ENCODE data around the gene SEL1L.
"Not testable (repeated sequence)": the region's sequence is repeated elsewhere in the genome, so short reads cannot be mapped to it uniquely, and the experiment has no call there.

SEL1L gene

DNA sequence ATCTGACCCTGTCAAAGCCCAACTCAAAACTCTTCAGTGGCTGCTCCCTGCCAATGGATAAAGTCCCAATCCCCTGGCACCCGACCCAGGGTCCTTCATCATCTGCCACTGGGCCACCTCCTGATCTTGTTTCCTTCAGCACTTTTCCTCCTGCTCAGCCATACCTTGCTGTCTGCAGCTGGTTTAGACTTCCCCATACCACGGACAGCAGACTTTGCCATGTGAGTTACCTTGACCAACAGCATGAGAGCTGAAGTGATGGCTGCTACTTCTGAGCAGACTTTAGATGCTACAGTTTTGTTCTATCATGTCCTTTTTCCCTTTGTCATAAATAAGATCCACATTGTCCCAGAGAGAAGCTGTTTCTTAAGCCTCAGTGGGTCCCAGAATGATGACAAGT lies 100.3 kb downstream of the SEL1L start:
- Histone ChIP-seq H3K27ac (ENCODE audit: low read length, poor library complexity, severe bottlenecking) (no peak overlapping the region), H2AK5ac (ENCODE audit: low read length, severe bottlenecking) (no peak overlapping the region), H2BK15ac (ENCODE audit: low read depth, poor library complexity, severe bottlenecking) (no peak overlapping the region), H3K14ac (ENCODE audit: low read length in 2 of 2) (no peak overlapping the region), H3K4me1 (ENCODE audit: control insufficient read depth, insufficient read depth, low read depth, low read length) (peaks cover 14% of the 10 kb centered on the region), H3K79me1 (replicated peaks; ENCODE audit: low read length, poor library complexity, severe bottlenecking) (no peaks in the 10 kb centered on the region), H2BK5ac (ENCODE audit: low read depth, low read length, poor library complexity, severe bottlenecking) (no peak overlapping the region), H3K4me3 (ENCODE audit: insufficient read depth in 1 of 2, low read depth in 1 of 2, low read length in 2 of 2) (no peak overlapping the region), H3K18ac (ENCODE audit: low read depth in 1 of 2, low read length in 2 of 2) (no peak overlapping the region), H2BK12ac (ENCODE audit: low read length in 2 of 2) (no peak overlapping the region), H4K91ac (ENCODE audit: low read length) (no peak overlapping the region), H2AFZ (ENCODE audit: low read depth, low read length) (no peak overlapping the region), H3K27me3 (ENCODE audit: control insufficient read depth in 1 of 2, insufficient read depth in 1 of 2, low read length in 2 of 2) (peaks cover 16 to 57% of the 10 kb centered on the region in 2 experiments), H2BK120ac (ENCODE audit: low read depth, low read length) (no peak overlapping the region), H3K36me3 (ENCODE audit: control insufficient read depth in 1 of 2, insufficient read depth in 2 of 2, low read depth in 1 of 2, low read length in 2 of 2) (no peaks in the 10 kb centered on the region), H3K4me2 (ENCODE audit: low read length, poor library complexity, severe bottlenecking) (no peak overlapping the region), H3K23ac (ENCODE audit: low read length in 2 of 2) (no peak overlapping the region), H3K4ac (ENCODE audit: low read depth in 1 of 2, low read length in 2 of 2) (no peak overlapping the region), H3K9ac (ENCODE audit: low read length) (no peak overlapping the region), H3K9me3 (ENCODE audit: control insufficient read depth, low read length) (no peaks in the 10 kb centered on the region), H4K8ac (ENCODE audit: low read length) (no peak overlapping the region)
- DNase-seq: no peak
- WGBS: 71% methylated on average over 2 of the region's 2 CpGs

- Histone ChIP-seq H4K8ac (ENCODE audit: low read length) (no peak overlapping the region), H3K4ac (ENCODE audit: low read depth in 1 of 2, low read length in 2 of 2) (no peak overlapping the region), H2BK5ac (ENCODE audit: low read depth, low read length, poor library complexity, severe bottlenecking) (no peak overlapping the region), H2AFZ (ENCODE audit: low read depth, low read length) (no peak overlapping the region), H3K27ac (ENCODE audit: low read length, poor library complexity, severe bottlenecking) (no peak overlapping the region), H2AK5ac (ENCODE audit: low read length, severe bottlenecking) (no peak overlapping the region), H2BK15ac (ENCODE audit: low read depth, poor library complexity, severe bottlenecking) (no peak overlapping the region), H3K9ac (ENCODE audit: low read length) (no peak overlapping the region), H4K91ac (ENCODE audit: low read length) (no peak overlapping the region), H2BK12ac (ENCODE audit: low read length in 2 of 2) (no peak overlapping the region), H3K27me3 (ENCODE audit: control insufficient read depth in 1 of 2, insufficient read depth in 1 of 2, low read length in 2 of 2) (peaks cover 8 to 49% of the 10 kb centered on the region in 2 experiments), H3K36me3 (ENCODE audit: control insufficient read depth in 1 of 2, insufficient read depth in 2 of 2, low read depth in 1 of 2, low read length in 2 of 2) (no peaks in the 10 kb centered on the region), H3K23ac (ENCODE audit: low read length in 2 of 2) (no peak overlapping the region), H3K79me1 (replicated peaks; ENCODE audit: low read length, poor library complexity, severe bottlenecking) (no peaks in the 10 kb centered on the region), H3K4me2 (ENCODE audit: low read length, poor library complexity, severe bottlenecking) (no peak overlapping the region), H3K18ac (ENCODE audit: low read depth in 1 of 2, low read length in 2 of 2) (no peak overlapping the region), H3K4me3 (ENCODE audit: insufficient read depth in 1 of 2, low read depth in 1 of 2, low read length in 2 of 2) (no peak overlapping the region), H3K4me1 (ENCODE audit: control insufficient read depth, insufficient read depth, low read depth, low read length) (peaks cover 14% of the 10 kb centered on the region), H2BK120ac (ENCODE audit: low read depth, low read length) (no peak overlapping the region), H3K14ac (ENCODE audit: low read length in 2 of 2) (no peak overlapping the region), H3K9me3 (ENCODE audit: control insufficient read depth, low read length) (no peaks in the 10 kb centered on the region)
- no peak for DNase-seq
- WGBS: 74% methylated on average over 2 of the region's 3 CpGs
Measured at GRCh38 chr14:81432219-81432661, 101.4 kb downstream of the SEL1L start.

GRCh38 chr14:81430235-81430634 lies 103.4 kb downstream of the SEL1L start:
- WGBS: 97% methylated on average over 4 of the region's 5 CpGs
- H3K14ac ChIP-seq (ENCODE audit: low read length in 2 of 2): no peak overlapping the region

GRCh38 chr14:81429749-81430148 lies 103.9 kb downstream of the SEL1L start:
- H2BK5ac ChIP-seq (ENCODE audit: low read depth, low read length, poor library complexity, severe bottlenecking); H3K79me1 ChIP-seq (replicated peaks; ENCODE audit: low read length, poor library complexity, severe bottlenecking); H3K4me2 ChIP-seq (ENCODE audit: low read length, poor library complexity, severe bottlenecking); H2BK120ac ChIP-seq (ENCODE audit: low read depth, low read length); H3K4me1 ChIP-seq (ENCODE audit: control insufficient read depth, insufficient read depth, low read depth, low read length); H4K8ac ChIP-seq (ENCODE audit: low read length); H3K9me3 ChIP-seq (ENCODE audit: control insufficient read depth, low read length); H2BK15ac ChIP-seq (ENCODE audit: low read depth, poor library complexity, severe bottlenecking); DNase-seq; H3K4ac ChIP-seq (ENCODE audit: low read depth in 1 of 2, low read length in 2 of 2); H3K14ac ChIP-seq (ENCODE audit: low read length in 2 of 2); H2BK12ac ChIP-seq (ENCODE audit: low read length in 2 of 2); H3K36me3 ChIP-seq (ENCODE audit: control insufficient read depth in 1 of 2, insufficient read depth in 2 of 2, low read depth in 1 of 2, low read length in 2 of 2); H3K18ac ChIP-seq (ENCODE audit: low read depth in 1 of 2, low read length in 2 of 2); H2AFZ ChIP-seq (ENCODE audit: low read depth, low read length); H3K23ac ChIP-seq (ENCODE audit: low read length in 2 of 2); H3K4me3 ChIP-seq (ENCODE audit: insufficient read depth in 1 of 2, low read depth in 1 of 2, low read length in 2 of 2); H4K91ac ChIP-seq (ENCODE audit: low read length); H3K27ac ChIP-seq (ENCODE audit: low read length, poor library complexity, severe bottlenecking); H2AK5ac ChIP-seq (ENCODE audit: low read length, severe bottlenecking): not testable (repeated sequence)
- Histone ChIP-seq H3K9ac (ENCODE audit: low read length) (peak overlapping the region; percentile 24), H3K27me3 (ENCODE audit: control insufficient read depth in 1 of 2, insufficient read depth in 1 of 2, low read length in 2 of 2) (peaks cover 0 to 28% of the 10 kb centered on the region in 2 experiments)
- WGBS: 95% methylated on average over 11 of the region's 11 CpGs

More at GRCh38 chr14:81430235-81430634, 103.4 kb downstream of the SEL1L start:
- no peak overlapping the region for H2BK120ac ChIP-seq (ENCODE audit: low read depth, low read length)
- peaks cover 0 to 5% of the 10 kb centered on the region in 2 experiments for H3K36me3 ChIP-seq (ENCODE audit: control insufficient read depth in 1 of 2, insufficient read depth in 2 of 2, low read depth in 1 of 2, low read length in 2 of 2)
- H3K4me1 ChIP-seq (ENCODE audit: control insufficient read depth, insufficient read depth, low read depth, low read length): no peaks in the 10 kb centered on the region
- no peak overlapping the region for H3K4me2 ChIP-seq (ENCODE audit: low read length, poor library complexity, severe bottlenecking)
- no peak overlapping the region for H3K18ac ChIP-seq (ENCODE audit: low read depth in 1 of 2, low read length in 2 of 2)
- no peak overlapping the region for H2AK5ac ChIP-seq (ENCODE audit: low read length, severe bottlenecking)
- no peaks in the 10 kb centered on the region for H3K79me1 ChIP-seq (replicated peaks; ENCODE audit: low read length, poor library complexity, severe bottlenecking)
- no peak overlapping the region for H2BK12ac ChIP-seq (ENCODE audit: low read length in 2 of 2)
- no peak overlapping the region for H3K4ac ChIP-seq (ENCODE audit: low read depth in 1 of 2, low read length in 2 of 2)
- no peak overlapping the region for H4K8ac ChIP-seq (ENCODE audit: low read length)
- H3K23ac ChIP-seq (ENCODE audit: low read length in 2 of 2): no peak overlapping the region
- H2BK15ac ChIP-seq (ENCODE audit: low read depth, poor library complexity, severe bottlenecking): no peak overlapping the region
- H2BK5ac ChIP-seq (ENCODE audit: low read depth, low read length, poor library complexity, severe bottlenecking): no peak overlapping the region
- H3K27me3 ChIP-seq (ENCODE audit: control insufficient read depth in 1 of 2, insufficient read depth in 1 of 2, low read length in 2 of 2): peaks cover 0 to 33% of the 10 kb centered on the region in 2 experiments
- H3K4me3 ChIP-seq (ENCODE audit: insufficient read depth in 1 of 2, low read depth in 1 of 2, low read length in 2 of 2): no peak overlapping the region
- no peak for DNase-seq
- no peak overlapping the region for H2AFZ ChIP-seq (ENCODE audit: low read depth, low read length)
- H3K9me3 ChIP-seq (ENCODE audit: control insufficient read depth, low read length): no peaks in the 10 kb centered on the region
- peak overlapping the region; percentile 24 for H3K9ac ChIP-seq (ENCODE audit: low read length)
- H3K27ac ChIP-seq (ENCODE audit: low read length, poor library complexity, severe bottlenecking): no peak overlapping the region
- no peak overlapping the region for H4K91ac ChIP-seq (ENCODE audit: low read length)
